NCI-H1105 treated with DMSO at 0.1 percent for 48 hours (cell line): ENCODE results near the gene PPP2R3B.
"Not testable (repeated sequence)": the region's sequence is repeated elsewhere in the genome, so short reads cannot be mapped to it uniquely, and the experiment has no call there.

ENCODE experiments used
- DNase-seq: peaks from one replicate; lab custom pipeline; 2025; lab: John Stamatoyannopoulos, UW

Gene PPP2R3B

DNA sequence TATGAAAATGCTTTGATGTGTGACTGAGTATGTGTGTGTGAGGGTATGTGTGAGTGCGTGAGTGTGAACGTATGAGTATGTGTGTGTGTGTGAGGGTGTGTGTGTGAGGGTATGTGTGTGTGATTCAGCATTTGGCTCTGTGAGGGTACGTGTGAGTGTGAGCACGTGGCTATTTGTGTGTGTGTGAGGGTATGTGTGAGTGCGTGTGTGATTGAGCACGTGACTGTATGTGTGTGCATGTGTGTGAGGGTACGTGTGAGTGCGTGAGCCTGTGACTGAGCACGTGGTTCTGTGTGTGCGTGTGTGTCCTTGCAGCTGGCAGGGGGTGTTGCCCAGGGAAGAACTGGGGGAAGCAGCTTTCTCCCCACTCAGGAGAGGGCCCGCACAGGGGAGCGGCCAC, 16.1 kb upstream of the PPP2R3B start:
- no peak for DNase-seq

DNA sequence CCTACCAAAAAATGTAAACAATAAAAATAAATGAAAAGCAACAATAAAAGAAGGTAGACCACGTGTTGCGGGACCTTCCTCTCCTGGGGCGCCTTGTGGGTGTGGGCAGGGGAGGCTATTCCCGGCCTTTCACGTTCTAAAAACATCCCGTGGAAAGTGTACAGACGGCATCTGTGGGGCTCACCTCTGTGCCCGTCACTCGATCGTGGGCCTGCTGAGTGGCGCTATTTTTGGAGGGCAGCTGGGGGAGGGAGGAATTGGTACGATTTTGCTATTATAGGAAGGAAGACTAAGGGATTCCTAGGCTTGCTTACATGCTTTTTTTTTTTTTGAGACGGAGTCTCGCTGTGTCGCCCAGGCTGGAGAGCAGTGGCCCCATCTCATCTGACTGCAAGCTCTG, 13.6 kb upstream of the PPP2R3B start:
- no peak for DNase-seq

- DNase-seq: no peak
Measured at GRCh38 chrX:397575-397974, 10.9 kb upstream of the PPP2R3B start.

DNA sequence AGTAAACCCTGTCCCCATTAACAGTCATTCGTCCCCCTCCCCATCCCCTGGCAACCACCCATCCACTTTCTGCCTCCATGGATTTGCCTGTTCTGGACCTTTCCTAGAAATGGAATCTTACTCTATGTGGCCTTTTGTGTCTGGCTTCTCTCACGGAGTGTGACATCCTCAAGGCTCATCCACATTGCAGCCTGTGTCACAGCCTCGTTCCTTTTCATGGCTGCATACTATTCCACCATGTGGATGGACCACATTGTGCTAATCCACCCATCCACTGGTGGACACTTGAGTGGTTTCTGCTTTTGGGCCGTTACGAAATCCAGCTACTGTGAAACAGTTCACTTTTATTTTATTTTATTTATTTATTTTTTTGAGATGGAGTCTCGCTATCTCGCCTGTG, 8.1 kb upstream of the PPP2R3B start:
- no peak for DNase-seq

DNA sequence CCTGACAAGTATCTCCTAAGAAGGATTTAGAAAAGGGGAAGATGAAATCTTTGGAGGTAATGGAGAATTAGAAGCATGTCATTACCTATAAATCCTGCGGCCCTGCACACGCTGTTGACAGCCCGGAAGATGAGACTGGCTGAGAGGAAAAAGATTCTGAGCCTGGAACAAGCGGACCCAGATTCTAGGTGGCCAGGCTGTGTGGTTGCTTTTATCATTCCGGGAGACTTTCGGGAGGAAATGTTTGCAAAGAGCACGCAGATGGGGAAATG, 5.8 kb upstream of the PPP2R3B start:
- DNase-seq: no peak

GRCh38 chrX:391717-392574, 5.2 kb upstream of the PPP2R3B start:
- DNase-seq: no peak

DNA sequence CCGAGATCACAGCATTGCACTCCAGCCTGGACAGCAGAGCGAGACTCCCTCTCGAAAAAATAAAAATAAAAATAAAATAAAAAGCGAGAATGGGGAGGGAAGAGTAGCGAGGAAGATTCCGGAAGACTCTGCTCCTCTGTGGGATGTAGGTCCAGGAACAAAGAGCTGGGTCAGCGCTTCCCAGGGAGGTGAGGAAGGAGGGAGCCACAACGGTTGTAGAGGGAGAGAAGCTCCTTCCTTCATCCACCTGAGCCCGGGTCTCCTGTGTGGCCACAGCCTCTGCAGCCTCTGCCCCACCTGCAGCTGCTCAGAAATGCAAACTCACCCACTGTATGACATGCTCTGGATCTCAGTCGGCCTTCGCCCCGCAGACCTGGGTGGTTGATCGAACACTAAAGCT, 3.8 kb upstream of the PPP2R3B start:
- DNase-seq: no peak

- no peak for DNase-seq
Measured at GRCh38 chrX:389021-389441, 2.3 kb upstream of the PPP2R3B start.

DNA sequence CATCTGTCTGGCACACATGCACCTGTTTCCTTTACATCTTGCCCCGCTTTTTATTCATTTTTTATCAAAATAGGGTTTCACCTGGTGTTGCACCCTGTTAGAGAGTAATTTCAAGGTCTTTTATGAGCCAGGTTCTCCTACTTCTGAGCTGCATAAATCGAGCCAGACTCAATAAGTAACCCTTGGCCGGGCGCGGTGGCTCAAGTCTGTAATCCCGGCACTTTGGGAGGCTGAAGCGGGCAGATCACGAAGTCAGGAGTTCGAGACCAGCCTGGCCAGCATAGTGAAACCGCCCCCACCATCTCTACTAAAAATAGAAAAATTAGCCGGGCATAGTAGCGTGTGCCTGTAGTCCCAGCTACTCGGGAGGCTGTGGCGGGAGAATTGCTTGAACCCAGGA, 1.0 kb upstream of the PPP2R3B start:
- DNase-seq: no peak

DNA sequence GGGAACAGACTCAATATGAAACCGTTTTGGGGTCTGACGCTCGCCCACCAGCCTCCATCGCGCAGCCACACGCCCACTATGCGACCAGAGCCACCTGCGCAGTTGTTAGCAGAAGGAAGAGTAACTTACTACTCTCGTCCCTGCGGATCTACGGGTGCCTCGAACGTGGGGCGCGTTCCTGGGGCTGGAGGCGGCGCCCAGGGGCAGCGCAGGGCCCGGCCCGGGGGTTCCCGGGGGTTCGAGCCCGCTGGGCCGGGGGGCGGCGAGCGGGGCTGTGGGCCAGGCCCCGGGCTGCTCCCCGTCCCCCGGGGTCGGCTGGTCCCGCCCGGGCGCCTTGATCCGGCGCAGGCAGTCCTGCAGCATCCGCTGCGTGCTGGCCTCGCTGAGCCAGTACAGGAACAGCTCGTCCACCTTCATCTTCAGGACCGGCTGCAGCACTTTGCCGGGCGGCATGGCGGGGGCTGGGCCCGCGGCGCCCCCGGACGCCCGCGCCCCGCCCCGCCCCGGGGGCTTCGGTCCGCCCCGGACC, 404 bp downstream of the PPP2R3B start:
- no peak for DNase-seq

DNA sequence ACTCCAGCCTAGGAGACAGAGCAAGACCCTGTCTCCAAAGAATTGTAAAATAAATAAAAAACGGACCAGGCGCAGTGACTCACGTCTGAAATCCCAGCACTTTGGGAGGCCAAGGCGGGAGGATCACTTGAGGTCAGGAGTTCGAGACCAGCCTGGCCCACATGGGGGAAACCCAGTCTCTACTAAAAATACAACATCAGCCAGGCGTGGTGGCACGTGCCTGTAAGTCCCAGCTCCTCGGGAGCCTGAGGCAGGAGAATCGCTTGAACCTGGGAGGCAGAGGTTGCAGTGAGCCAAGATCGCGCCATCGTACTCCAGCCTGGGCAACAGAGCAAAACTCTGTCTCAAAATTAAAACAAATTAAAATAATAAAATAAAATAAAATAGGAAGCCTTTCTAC, 971 bp downstream of the PPP2R3B start:
- not testable (repeated sequence) for DNase-seq

DNA sequence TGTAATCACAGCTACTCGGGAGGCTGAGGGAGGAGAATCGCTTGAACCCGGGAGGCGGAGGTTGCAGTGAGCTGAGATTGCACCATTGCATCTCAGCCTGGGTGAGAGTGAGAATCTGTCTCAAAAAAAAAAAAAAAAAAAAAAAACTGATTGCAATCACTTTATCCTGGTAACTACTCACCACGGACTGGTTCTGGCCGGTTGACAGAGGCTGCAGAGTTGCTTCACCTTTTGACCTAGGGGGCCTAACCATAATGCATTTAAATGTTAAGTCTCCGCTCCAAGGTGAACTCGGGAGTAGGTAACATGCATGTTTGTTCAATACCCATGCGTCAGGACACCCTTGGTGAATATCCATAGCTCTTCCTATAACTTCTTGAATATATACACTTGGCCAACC, 1.8 kb downstream of the PPP2R3B start:
- no peak for DNase-seq

- DNase-seq: no peak
Measured at GRCh38 chrX:378443-378842, 8.3 kb downstream of the PPP2R3B start.

DNA sequence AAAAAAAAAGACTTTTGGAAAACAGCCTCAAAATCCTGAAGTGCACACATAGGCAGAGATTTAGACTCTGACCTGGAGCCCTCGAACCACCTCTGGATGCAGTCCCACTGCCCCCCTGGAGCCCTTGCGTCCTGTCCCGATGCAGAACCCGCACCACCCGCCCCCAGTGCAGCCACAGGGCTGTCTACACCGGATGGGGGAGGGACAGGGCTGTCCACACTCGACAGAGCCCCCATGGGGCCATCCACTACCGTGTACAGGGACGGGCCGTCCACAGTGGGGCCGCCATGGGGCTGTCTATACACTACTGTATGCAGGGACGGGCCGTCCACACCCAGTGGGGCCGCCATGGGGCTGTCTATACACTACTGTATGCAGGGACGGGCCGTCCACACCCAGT, 10.5 kb downstream of the PPP2R3B start:
- DNase-seq: not testable (repeated sequence)

DNA sequence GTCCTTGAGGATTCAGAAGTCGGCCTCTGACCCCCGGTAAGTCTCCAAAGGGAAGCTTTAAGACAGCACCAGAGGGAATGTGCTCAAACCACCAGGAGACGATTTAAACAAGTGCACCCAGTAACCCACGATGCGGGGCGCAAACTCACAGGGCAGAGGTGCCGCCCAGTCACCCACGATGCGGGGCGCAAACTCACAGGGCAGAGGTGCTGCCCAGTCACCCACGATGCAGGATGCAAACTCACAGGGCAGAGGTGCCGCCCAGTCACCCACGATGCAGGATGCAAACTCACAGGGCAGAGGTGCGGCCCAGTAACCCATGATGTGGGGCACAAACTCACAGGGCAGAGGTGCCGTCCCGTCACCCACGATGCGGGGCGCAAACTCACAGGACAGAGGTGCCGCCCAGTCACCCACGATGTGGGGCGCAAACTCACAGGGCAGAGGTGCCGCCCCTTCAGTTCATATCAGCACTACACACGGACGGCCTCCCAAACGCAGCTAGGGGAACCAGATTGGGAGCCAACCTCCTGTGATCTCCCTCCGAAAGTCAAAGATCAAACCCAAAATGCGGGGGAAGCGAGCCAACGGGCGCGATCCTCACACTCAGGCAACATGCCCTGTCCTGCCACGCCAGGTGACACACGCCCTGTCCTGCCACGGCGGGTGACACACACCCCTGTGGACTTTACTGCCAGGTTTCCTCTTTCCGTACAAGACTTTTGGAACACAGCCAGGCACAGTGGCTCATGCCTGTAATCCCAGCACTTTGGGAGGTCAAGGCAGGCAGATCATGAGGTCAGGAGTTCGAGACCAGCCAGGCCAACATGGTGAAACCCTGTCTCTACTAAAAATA, 11.3 kb downstream of the PPP2R3B start:
- DNase-seq: no peak

DNA sequence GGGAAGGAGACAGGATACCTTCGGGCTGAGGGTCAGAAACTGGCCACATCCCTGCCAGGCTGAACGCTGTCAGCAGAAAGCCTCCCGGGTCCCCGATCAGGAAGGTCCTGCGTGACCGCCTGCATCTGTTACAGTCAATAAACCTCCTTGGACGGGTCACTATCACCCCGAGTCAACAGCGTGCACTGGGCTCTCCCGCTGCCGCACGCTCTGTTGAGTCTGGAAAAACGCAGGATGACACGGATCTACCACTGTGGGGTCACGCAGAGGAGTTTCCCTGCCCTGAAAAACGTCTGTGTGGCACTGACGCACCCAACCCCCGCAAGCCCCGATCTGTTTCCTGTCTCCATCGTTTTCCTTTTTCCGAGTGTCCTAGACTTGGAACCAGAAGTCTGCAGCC, 12.1 kb downstream of the PPP2R3B start:
- DNase-seq: no peak

DNA sequence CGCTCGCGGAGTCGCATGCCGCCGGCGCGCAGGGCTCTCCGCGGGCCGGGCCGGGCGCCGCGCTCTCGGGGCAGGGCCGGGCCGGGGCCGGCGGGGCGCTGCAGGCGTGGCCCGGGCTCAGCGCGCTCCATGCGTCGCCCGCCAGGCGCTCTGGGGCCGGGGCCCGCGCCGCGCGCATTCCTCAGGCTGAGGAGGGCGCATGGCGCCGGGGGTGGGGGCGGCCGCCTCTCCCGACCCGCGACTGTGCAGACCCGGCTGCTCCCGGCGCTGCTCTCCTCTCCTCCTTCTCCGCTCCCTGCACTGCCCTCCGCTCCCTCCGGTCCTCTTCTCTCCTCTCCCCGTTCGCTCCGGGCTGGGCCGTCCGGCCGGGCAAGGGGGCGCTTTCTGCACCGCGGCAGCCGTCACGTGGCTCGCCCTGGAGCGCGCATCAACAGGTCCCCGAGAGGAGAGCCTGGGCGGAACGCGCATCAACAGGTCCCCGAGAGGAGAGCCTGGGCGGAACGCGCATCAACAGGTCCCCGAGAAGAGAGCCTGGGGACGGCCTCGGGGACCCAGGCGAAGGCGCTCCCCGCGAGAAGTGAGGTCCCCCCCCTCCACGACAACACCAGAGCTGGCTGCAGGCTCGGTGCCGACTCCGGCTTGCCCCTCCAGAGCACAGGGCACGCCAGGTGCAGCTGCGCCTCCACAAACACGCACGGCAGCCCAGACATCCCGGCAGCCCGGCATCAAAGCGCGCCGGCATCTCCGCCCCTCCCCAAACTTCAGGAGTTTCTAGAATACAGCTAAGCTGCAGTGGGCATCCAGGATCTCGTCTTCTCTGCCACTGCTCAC, 12.9 kb downstream of the PPP2R3B start:
- no peak for DNase-seq

DNA sequence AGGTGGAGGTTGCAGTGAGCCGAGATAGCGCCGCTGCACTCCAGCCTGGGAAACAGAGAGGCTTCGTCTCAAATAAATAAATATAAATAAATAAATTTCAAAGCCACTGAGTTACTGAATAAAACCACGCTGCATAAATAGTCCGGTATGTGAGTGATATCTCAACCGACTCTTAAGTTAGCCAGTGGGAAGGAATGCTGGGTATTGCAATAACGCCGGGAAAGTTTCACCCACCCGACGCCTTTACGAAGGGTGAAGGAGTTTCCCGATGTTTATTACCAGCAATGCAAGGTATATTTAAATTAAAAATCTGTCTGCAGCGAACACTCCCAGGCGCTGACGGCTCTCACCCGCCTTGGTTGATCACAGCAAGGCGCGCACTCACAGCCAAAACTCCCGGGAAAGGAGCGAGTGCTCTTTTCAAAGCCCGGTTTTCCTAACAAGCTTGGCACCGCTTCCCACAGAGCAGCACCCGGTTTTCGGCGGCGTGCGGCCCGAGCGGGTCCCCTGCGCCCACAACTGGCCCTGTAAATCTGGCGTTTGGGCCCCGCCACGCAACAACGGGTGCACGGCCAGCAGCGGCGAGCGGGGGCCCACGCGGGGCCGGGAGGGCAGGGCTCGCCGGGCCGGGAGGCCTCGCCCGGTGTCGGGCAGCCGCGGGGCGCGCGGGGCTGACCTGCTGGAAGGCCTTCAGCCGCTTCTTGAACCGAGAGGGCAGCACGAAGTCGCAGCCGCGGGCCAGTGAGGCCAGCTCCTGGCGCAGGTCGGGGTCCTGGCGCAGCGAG, 13.7 kb downstream of the PPP2R3B start:
- DNase-seq: no peak

DNA sequence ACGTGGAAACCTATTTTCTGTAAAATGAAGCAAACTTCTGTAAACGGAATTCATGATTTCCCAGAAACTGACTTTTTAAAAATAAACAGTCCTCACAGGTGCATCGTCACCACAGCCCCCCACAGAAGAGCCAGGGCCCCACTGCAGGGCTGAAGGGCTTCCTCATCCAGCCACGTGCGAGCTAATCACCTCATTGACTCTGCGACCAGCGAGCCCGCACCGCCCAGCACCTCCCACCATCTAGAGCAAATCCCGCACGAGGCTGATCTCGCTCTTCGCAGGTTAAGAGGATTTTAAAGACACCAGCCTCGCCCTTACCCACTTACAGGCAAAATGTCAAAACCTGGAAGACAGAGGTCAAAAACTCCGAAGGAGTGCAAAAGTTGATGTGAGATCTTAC, 14.8 kb downstream of the PPP2R3B start:
- no peak for DNase-seq

- DNase-seq: no peak
Measured at GRCh38 chrX:370963-371745, 15.6 kb downstream of the PPP2R3B start.
